HepG2 (cell line): ENCODE data around the gene DHX8. TPM values are rescaled to one million over a fixed set of nuclear protein-coding genes. Genes with fewer than 3 reads are reported as not detected.
A peak's percentile ranks its signal among the peaks of the same experiment; 100 is the strongest.

Experiments used
- ARID4A ChIP-seq: sonication (generic); formaldehyde crosslinking; IDR thresholded peaks from 2 replicates; pipeline ENCODE4 v1.5.0; 2020; ENCODE audit warnings: mild to moderate bottlenecking, missing genetic modification reagents, borderline replicate concordance
- ARID5B ChIP-seq: IDR thresholded peaks from 2 replicates; pipeline ENCODE4 v1.4.0; 2020; ENCODE audit warnings: mild to moderate bottlenecking, missing genetic modification reagents
- ATF3 ChIP-seq: sonication (generic); formaldehyde crosslinking; IDR thresholded peaks from 2 replicates; pipeline ENCODE4 v1.4.0; 2020; ENCODE audit warnings: missing genetic modification reagents
- ETV6 ChIP-seq: sonication (generic); formaldehyde crosslinking; conservative IDR thresholded peaks from 2 replicates; pipeline ENCODE4 v1.4.0; 2020; ENCODE audit warnings: missing genetic modification reagents
- GABPA ChIP-seq, 2 experiments: IDR thresholded peaks; 2 replicates each; pipeline ENCODE4 v1.6.1; 2011 to 2016; ENCODE audit warnings: low read depth in 2 of 2, low read length in 1 of 2, missing biosample characterization in 1 of 2, missing genetic modification characterization in 1 of 2
- GATAD2A ChIP-seq: IDR thresholded peaks from 2 replicates; pipeline ENCODE4 v1.6.1; 2016
- GRHL1 ChIP-seq: sonication (generic); formaldehyde crosslinking; conservative IDR thresholded peaks from 2 replicates; pipeline ENCODE4 v1.8.0; 2022; ENCODE audit warnings: missing genetic modification reagents
- KLF15 ChIP-seq: sonication (generic); formaldehyde crosslinking; IDR thresholded peaks from 2 replicates; pipeline ENCODE4 v1.8.1; 2023; ENCODE audit warnings: borderline replicate concordance, mild to moderate bottlenecking, inconsistent platforms, missing genetic modification reagents, mixed read lengths
- RELA ChIP-seq: sonication (generic); formaldehyde crosslinking; IDR thresholded peaks from 2 replicates; pipeline ENCODE4 v1.4.0; 2020; ENCODE audit warnings: missing genetic modification reagents
- THAP7 ChIP-seq: sonication (generic); formaldehyde crosslinking; IDR thresholded peaks from 2 replicates; pipeline ENCODE4 v1.8.1; 2023; ENCODE audit warnings: mild to moderate bottlenecking, missing genetic modification reagents
- ZFP62 ChIP-seq: sonication (generic); formaldehyde crosslinking; IDR thresholded peaks from 2 replicates; pipeline ENCODE4 v1.4.0; 2020; ENCODE audit warnings: missing genetic modification reagents
- ZFP91 ChIP-seq: sonication (generic); formaldehyde crosslinking; IDR thresholded peaks from 2 replicates; pipeline ENCODE4 v1.9.0; 2022; ENCODE audit warnings: missing genetic modification reagents, mild to moderate bottlenecking, borderline replicate concordance
- ZNF7 ChIP-seq: IDR thresholded peaks from 2 replicates; pipeline ENCODE4 v1.6.1; 2016; ENCODE audit warnings: missing biosample characterization, missing genetic modification reagents
- ZSCAN30 ChIP-seq: sonication (generic); formaldehyde crosslinking; IDR thresholded peaks from 2 replicates; pipeline ENCODE4 v1.5.0; 2020; ENCODE audit warnings: mild to moderate bottlenecking, missing genetic modification reagents
- polyA plus RNA-seq, 8 experiments: library from polyadenylated mRNA; depleted of rRNA in 3 of 8; stranded (reverse) in 7 of 8; unstranded in 1 of 8; fragments of >200 nt; fragmentation: Illumina TruSeq in 4 of 8; extraction: Trizol in 4 of 8; gene quantifications; 2 replicates each; pipeline versions ENCODE4 v1.2.1 to v1.2.3, GENCODE V29; 2011 to 2016; ENCODE audit warnings: low read depth in 4 of 8, missing spikeins in 1 of 8, mixed read lengths in 1 of 8; ENCODE audit not compliant: insufficient read depth in 1 of 8
- total RNA-seq, 5 experiments: library from RNA; depleted of rRNA; stranded (reverse); fragments of >200 nt; fragmentation: Illumina TruSeq; extraction: Trizol; gene quantifications; 2 replicates each; pipeline ENCODE4 v1.2.3, GENCODE V29; 2016; ENCODE audit warnings: low read depth in 1 of 5

Gene DHX8
- total and polyA plus RNA-seq, 2 of the 13 experiments (the other 11 are each of a cell fraction or from before 2014, with no cell fraction given): 24.8 to 48.9 TPM

GRCh38 chr17:43531082-43531378, 47.3 kb downstream of the DHX8 start (continued):
- TF ChIP-seq ARID5B (CRISPR knock-in tag) (no peak), THAP7 (CRISPR knock-in tag) (no peak), GABPA (IDR thresholded peaks at IDR 0.05; ENCODE audit: low read depth, low read length) (no peak), GABPA (CRISPR knock-in tag; IDR thresholded peaks at IDR 0.05; ENCODE audit: low read depth) (no peak; the same call in 1 of the 2 replicates), ZSCAN30 (CRISPR knock-in tag) (no peak), ZNF7 (CRISPR knock-in tag) (peak; percentile 17; the same call in 1 of the 2 replicates), ARID4A (CRISPR knock-in tag) (no peak; the same call in 1 of the 2 replicates), GRHL1 (no peak), ETV6 (CRISPR knock-in tag) (no peak), RELA (no peak), KLF15 (CRISPR knock-in tag) (no peak), ATF3 (CRISPR knock-in tag) (no peak), GATAD2A (CRISPR knock-in tag) (no peak; the same call in 1 of the 2 replicates), ZFP91 (CRISPR knock-in tag) (no peak), ZFP62 (CRISPR knock-in tag) (no peak)
